Lower lobe of right lung (tissue), 2 donors: ENCODE results near the gene WNK1. TPM values are rescaled to one million over a fixed set of nuclear protein-coding genes. Genes with fewer than 3 reads are reported as not detected.

ENCODE experiments used
- ATAC-seq, 2 donors: fragments of 200-7000 bp; cut with Tn5 transposase; one replicate each; pipeline ENCODE4 v1.9.1; 2020 to 2022; ENCODE audit warnings: mild to moderate bottlenecking in 2 of 2, moderate library complexity in 2 of 2
- DNase-seq: peaks from one replicate; pipeline ENCODE4 v3.0.0-alpha.2; 2020
- H3K27ac ChIP-seq: fragments of 200-600 bp; one replicate; pipeline ENCODE4 v1.8.0; 2022
- H3K27me3 ChIP-seq: fragments of 200-600 bp; one replicate; pipeline ENCODE4 v1.8.0; 2022; ENCODE audit warnings: low read depth
- H3K36me3 ChIP-seq: fragments of 200-600 bp; one replicate; pipeline ENCODE4 v1.8.0; 2022; ENCODE audit warnings: mild to moderate bottlenecking
- H3K4me1 ChIP-seq: fragments of 200-600 bp; one replicate; pipeline ENCODE4 v1.8.0; 2022
- H3K4me3 ChIP-seq: fragments of 200-600 bp; one replicate; pipeline ENCODE4 v1.8.0; 2022; ENCODE audit warnings: mild to moderate bottlenecking
- H3K9me3 ChIP-seq: fragments of 200-600 bp; one replicate; pipeline ENCODE4 v1.8.0; 2022
- intact Hi-C: fragments of 100-400 bp; cut with DNase I; formaldehyde crosslinking; loops from one replicate; pipeline ENCODE4 v1.11.0; 2022
- total RNA-seq: library from RNA; stranded (reverse); fragmentation: NEBNext Ultra II Directional; extraction: Animal tissue kit (Norgen Biotek cat#: 25700); gene quantifications from one replicate; pipeline ENCODE4 v1.2.1, GENCODE V29; 2021
- TF ChIP-seq, protein P1 (sequence below): fragments of 200-600 bp; IDR thresholded peaks from one replicate; pipeline ENCODE4 v1.8.0; 2022; ENCODE audit warnings: antibody characterized with exemption, mild to moderate bottlenecking
- donor health status: DM: no; HTN: yes; CAD: no; lungs with severe emphysema.

The WNK1 gene
- total RNA-seq, 1 donor from 2014 or later = 206 TPM

GRCh38 chr12:749751-750270 is 2.6 kb upstream of the WNK1 start:
- Histone ChIP-seq H3K27me3 (no peaks in the 10 kb centered on the region), H3K27ac (no peak overlapping the region), H3K36me3 (no peaks in the 10 kb centered on the region), H3K4me3 (no peak overlapping the region), H3K9me3 (no peaks in the 10 kb centered on the region), H3K4me1 (peaks cover 15% of the 10 kb centered on the region)
- intact Hi-C loops = loop anchor here (10.0 kb wide), 2 partner anchors 105 to 175 kb away; no protein-coding TSS in a partner anchor
- TF ChIP-seq, protein P1, sequence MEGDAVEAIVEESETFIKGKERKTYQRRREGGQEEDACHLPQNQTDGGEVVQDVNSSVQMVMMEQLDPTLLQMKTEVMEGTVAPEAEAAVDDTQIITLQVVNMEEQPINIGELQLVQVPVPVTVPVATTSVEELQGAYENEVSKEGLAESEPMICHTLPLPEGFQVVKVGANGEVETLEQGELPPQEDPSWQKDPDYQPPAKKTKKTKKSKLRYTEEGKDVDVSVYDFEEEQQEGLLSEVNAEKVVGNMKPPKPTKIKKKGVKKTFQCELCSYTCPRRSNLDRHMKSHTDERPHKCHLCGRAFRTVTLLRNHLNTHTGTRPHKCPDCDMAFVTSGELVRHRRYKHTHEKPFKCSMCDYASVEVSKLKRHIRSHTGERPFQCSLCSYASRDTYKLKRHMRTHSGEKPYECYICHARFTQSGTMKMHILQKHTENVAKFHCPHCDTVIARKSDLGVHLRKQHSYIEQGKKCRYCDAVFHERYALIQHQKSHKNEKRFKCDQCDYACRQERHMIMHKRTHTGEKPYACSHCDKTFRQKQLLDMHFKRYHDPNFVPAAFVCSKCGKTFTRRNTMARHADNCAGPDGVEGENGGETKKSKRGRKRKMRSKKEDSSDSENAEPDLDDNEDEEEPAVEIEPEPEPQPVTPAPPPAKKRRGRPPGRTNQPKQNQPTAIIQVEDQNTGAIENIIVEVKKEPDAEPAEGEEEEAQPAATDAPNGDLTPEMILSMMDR = no peak
- ATAC-seq (no peak), DNase-seq (no peak)

- no peak for ATAC-seq
- peak overlapping the region; percentile 79 for H3K27ac ChIP-seq
Measured at GRCh38 chr12:750366-751191, 1.8 kb upstream of the WNK1 start.

GRCh38 chr12:751192-751998 is 984 bp upstream of the WNK1 start:
- Histone ChIP-seq H3K9me3 (no peaks in the 10 kb centered on the region), H3K27me3 (no peaks in the 10 kb centered on the region), H3K27ac (peak overlapping the region; percentile 79), H3K36me3 (no peaks in the 10 kb centered on the region), H3K4me3 (peak overlapping the region; percentile 87), H3K4me1 (peaks cover 27% of the 10 kb centered on the region)
- intact Hi-C loops = loop anchor here (10.0 kb wide), 1 partner anchor 177 kb away; no protein-coding TSS in a partner anchor
- ATAC-seq (peak; percentile 72 to 81), DNase-seq (peak; percentile 95)
- TF ChIP-seq, protein P1 = peak; percentile 63

More at GRCh38 chr12:750366-751191, 1.8 kb upstream of the WNK1 start:
- intact Hi-C loops = loop anchor here (10.0 kb wide), 1 partner anchor 176 kb away; no protein-coding TSS in a partner anchor
- H3K9me3 ChIP-seq = no peaks in the 10 kb centered on the region
- H3K4me1 ChIP-seq = peaks cover 19% of the 10 kb centered on the region
- TF ChIP-seq, protein P1 = no peak
- H3K4me3 ChIP-seq = peak overlapping the region; percentile 87
- DNase-seq = no peak
- H3K36me3 ChIP-seq = no peaks in the 10 kb centered on the region
- no peaks in the 10 kb centered on the region for H3K27me3 ChIP-seq

- intact Hi-C loops = loop anchor here (10.0 kb wide), 1 partner anchor 178 kb away; no protein-coding TSS in a partner anchor
- H3K4me3 ChIP-seq = peak overlapping the region; percentile 87
- ATAC-seq = peak; percentile 73 to 81
- no peaks in the 10 kb centered on the region for H3K36me3 ChIP-seq
- no peaks in the 10 kb centered on the region for H3K9me3 ChIP-seq
- peak; percentile 82 for DNase-seq
- H3K4me1 ChIP-seq = peaks cover 43% of the 10 kb centered on the region
- peak overlapping the region; percentile 91 for H3K27ac ChIP-seq
- no peaks in the 10 kb centered on the region for H3K27me3 ChIP-seq
- TF ChIP-seq, protein P1 = peak; percentile 40
Measured at GRCh38 chr12:752695-753610, 574 bp downstream of the WNK1 start.
